ENCODE results near the gene TNFRSF4. TPM values are rescaled to one million over a fixed set of nuclear protein-coding genes. Genes with fewer than 3 reads are reported as not detected.

The TNFRSF4 gene
- total and polyA plus RNA-seq, 8 donors: 0.26 to 5.0 (median 1.2) TPM

DNA sequence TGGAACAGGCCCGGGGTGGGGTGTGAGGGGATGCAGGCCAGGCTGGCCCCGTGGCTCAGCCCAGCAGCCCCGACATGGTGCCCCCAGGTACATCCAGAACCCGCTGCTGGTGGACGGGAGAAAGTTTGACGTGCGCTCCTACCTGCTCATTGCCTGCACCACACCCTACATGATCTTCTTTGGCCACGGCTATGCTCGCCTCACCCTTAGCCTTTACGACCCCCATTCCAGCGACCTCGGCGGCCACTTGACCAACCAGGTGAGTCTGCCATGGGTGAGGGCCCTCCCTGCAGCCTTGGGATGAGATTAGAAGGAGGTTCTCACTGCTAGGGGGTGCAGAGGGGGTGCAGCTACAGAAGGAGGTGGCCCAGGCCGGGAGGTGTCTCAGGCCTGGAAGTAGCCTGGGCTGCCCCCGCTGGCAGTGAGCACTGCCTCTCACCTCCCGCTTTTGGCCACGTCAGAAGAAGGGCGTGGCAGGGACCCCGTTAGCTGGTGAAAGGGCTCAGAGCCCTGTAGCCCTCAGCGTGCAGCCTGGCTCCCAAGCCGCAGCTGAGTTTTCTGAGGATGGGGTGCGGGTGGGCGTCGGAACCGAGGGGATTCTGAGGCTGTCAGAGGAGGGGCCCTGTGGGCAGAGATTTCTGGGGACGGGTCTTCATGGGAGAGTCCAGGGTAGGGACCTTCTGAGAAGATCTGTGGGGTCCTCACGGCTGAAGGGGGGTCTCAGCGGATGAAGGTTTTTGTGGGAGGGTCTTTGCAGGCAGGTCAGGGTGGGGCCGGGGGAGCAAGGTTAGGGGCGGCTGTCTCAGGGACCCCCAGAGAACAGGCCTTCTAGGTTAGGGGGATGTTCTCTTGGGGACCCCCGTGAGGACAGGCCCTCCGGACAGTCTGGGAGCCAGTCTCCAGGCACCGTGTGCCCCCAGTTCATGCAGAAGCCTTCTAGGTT lies 29.8 kb downstream of the TNFRSF4 start:
- 89 to 92% methylated on average over 30 to 32 of the region's 33 CpGs for WGBS, 2 donors
- no peak for ATAC-seq

DNA sequence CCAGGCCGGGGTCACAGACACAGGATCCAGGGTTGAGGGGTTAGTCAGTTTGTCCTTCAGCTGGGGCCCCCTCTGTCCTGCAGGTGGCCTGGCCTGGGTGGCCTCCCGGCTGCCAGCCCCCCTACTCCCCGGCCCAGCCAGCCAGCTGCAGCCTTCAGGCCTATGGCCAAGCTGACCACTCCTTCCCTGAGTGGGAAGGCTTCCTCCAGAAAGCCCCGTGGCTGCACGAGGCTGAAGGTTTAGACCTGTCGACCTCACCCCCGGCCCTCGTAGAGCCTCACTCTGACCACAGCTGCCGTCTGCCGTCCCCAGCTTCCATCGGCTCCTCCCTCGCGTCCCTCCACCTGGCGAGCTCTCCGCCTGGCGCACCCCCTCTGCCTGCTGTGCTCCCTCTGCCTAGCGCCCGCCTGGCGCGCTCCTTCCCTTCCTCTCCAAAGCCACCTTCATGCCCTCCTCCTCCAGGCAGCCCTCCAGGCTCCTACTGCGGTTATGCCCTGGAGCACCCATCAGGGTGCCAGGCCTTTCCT lies 30.7 kb downstream of the TNFRSF4 start:
- Histone ChIP-seq H3K27ac (no peak overlapping the region), H3K9me3 (no peaks in the 10 kb centered on the region), H3K4me3 (no peak overlapping the region), H3K36me3 (no peaks in the 10 kb centered on the region), H3K4me1 (no peaks in the 10 kb centered on the region), H3K27me3 (no peaks in the 10 kb centered on the region)
- ATAC-seq (no peak), DNase-seq (peak in 3 of 6 donors; percentile 22 to 72 (median 51)), FAIRE-seq (no peak)
- 90 to 95% methylated on average over 21 of the region's 21 CpGs for WGBS, 2 donors
- TF ChIP-seq, protein P1, sequence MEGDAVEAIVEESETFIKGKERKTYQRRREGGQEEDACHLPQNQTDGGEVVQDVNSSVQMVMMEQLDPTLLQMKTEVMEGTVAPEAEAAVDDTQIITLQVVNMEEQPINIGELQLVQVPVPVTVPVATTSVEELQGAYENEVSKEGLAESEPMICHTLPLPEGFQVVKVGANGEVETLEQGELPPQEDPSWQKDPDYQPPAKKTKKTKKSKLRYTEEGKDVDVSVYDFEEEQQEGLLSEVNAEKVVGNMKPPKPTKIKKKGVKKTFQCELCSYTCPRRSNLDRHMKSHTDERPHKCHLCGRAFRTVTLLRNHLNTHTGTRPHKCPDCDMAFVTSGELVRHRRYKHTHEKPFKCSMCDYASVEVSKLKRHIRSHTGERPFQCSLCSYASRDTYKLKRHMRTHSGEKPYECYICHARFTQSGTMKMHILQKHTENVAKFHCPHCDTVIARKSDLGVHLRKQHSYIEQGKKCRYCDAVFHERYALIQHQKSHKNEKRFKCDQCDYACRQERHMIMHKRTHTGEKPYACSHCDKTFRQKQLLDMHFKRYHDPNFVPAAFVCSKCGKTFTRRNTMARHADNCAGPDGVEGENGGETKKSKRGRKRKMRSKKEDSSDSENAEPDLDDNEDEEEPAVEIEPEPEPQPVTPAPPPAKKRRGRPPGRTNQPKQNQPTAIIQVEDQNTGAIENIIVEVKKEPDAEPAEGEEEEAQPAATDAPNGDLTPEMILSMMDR (IDR thresholded peaks at IDR 0.05): no peak
- intact Hi-C loops (cut with DNase I): no loop called here

More for the DNA sequence above, 29.8 kb downstream of the TNFRSF4 start:
- H3K9me3 ChIP-seq: no peaks in the 10 kb centered on the region
- DNase-seq (peak in 1 of 6 donors; percentile 49), FAIRE-seq (no peak)
- H3K4me3 ChIP-seq: no peak overlapping the region
- H3K4me1 ChIP-seq: no peaks in the 10 kb centered on the region
- H3K27me3 ChIP-seq: no peaks in the 10 kb centered on the region
- intact Hi-C loops (cut with DNase I): no loop called here
- H3K27ac ChIP-seq: no peak overlapping the region
- TF ChIP-seq, protein P1 (IDR thresholded peaks at IDR 0.05): no peak
- no peaks in the 10 kb centered on the region for H3K36me3 ChIP-seq

DNA sequence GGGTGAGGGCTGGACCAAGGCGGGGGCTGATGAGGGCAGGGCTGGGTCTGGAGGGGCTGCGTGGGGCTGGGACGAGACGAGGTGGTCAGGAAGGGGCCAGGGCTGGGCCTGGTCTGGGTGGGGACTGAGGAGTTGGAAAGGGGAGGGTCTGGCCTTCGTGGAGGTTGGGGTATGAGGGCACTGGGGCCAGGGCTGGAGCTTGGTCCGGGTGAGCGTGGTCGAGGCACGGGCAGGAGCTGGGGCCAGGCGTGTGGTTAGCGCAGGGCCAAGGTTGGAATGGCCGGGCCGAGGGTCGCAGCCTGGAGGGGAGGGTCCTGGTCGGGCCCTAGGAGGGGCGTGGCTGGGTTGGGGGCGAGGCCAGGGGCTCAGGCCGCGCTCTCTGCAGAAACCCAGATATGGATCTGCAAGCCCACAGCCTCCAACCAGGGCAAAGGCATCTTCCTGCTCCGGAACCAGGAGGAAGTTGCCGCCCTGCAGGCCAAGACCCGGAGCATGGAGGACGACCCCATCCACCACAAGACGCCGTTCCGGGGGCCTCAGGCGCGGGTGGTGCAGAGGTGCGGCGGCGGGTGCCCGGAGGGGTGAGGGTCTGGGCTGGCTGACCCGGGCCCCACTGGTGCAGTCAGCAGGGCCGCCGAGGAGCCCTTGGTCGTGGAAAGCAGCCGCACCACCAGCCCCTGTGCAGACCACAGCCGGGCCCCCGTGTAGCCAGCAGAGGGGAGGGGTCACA lies 31.3 kb downstream of the TNFRSF4 start:
- TF ChIP-seq, protein P1 (IDR thresholded peaks at IDR 0.05): no peak
- no peaks in the 10 kb centered on the region for H3K9me3 ChIP-seq
- DNase-seq (peak in 3 of 6 donors; percentile 24 to 73 (median 57)), FAIRE-seq (no peak), ATAC-seq (no peak)
- intact Hi-C loops (cut with DNase I): no loop called here
- no peaks in the 10 kb centered on the region for H3K4me1 ChIP-seq
- H3K4me3 ChIP-seq: no peak overlapping the region
- WGBS, 2 donors: 85 to 86% methylated on average over 39 of the region's 39 CpGs
- no peaks in the 10 kb centered on the region for H3K36me3 ChIP-seq
- no peak overlapping the region for H3K27ac ChIP-seq
- no peaks in the 10 kb centered on the region for H3K27me3 ChIP-seq

DNA sequence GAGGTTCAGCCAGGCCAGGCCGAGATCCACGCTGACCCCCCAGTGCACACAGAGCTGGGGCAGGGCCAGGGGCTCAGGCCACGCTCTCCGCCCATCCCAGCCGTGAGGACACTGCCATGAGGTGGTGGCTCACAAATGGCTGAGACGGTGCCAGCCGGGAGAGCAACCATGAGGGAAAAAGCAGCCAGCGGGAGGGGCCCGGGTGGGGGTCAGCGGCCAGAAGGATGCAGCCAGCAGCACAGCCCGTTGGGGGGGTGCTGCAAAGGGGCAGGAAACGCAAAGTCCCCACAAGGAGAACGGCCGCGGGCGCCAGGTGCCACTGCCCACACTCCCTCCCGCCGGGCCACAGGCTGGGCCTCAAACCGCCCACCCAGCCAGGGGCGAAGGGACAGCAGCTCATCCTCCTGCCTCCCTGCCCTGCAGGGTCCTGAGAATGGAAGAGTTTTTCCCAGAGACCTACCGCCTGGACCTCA lies 32.0 kb downstream of the TNFRSF4 start:
- H3K36me3 ChIP-seq: no peaks in the 10 kb centered on the region
- DNase-seq: peak in 2 of 6 donors; percentile 40 to 59
- intact Hi-C loops (cut with DNase I): no loop called here
- TF ChIP-seq, protein P1 (IDR thresholded peaks at IDR 0.05): no peak
- no peaks in the 10 kb centered on the region for H3K4me1 ChIP-seq
- no peaks in the 10 kb centered on the region for H3K27me3 ChIP-seq
- no peak overlapping the region for H3K27ac ChIP-seq
- ATAC-seq: no peak
- no peaks in the 10 kb centered on the region for H3K9me3 ChIP-seq
- no peak overlapping the region for H3K4me3 ChIP-seq
- WGBS, 2 donors: 87 to 93% methylated on average over 19 to 21 of the region's 21 CpGs
- FAIRE-seq: no peak

Data from pancreas (tissue), 10 donors.